Rectal smooth muscle tissue (tissue), 1 donor: Measurements from ENCODE around the gene SRPRB.

ENCODE experiments used
- H3K27ac ChIP-seq: one replicate; pipeline ENCODE4 v1.7.0; 2013; ENCODE audit warnings: low read depth, low read length, inconsistent platforms
- H3K27me3 ChIP-seq: one replicate; pipeline ENCODE4 v1.7.0; 2013; ENCODE audit warnings: low read length; ENCODE audit not compliant: control insufficient read depth, insufficient read depth
- H3K36me3 ChIP-seq: one replicate; pipeline ENCODE4 v1.7.0; 2013; ENCODE audit warnings: low read length; ENCODE audit not compliant: control insufficient read depth, insufficient read depth
- H3K4me1 ChIP-seq: one replicate; pipeline ENCODE4 v1.7.0; 2013; ENCODE audit warnings: low read length; ENCODE audit not compliant: control insufficient read depth, insufficient read depth
- H3K4me3 ChIP-seq: one replicate; pipeline ENCODE4 v1.7.0; 2013; ENCODE audit warnings: low read length
- H3K9ac ChIP-seq: one replicate; pipeline ENCODE4 v1.7.0; 2013; ENCODE audit warnings: low read length

Gene SRPRB

DNA sequence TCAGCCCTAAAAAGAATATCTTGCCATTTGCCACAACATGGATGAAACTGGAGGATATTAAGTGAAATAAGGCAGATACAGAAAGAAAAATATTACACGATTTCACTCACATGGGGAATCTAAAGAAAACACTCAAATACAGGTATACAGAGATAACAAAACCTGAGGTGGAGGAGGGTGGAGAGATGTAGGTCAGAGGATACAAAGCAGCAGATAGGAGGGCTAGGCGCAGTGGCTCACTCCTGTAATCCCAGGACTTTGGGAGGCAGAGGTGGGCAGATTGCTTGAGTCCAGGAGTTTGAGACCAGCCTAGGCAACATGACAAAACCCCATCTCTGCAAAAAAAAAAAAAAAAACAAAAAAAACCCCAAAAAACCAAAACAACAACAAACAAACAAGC lies 23.2 kb upstream of the SRPRB start:
- H3K27me3 ChIP-seq = no peaks in the 10 kb centered on the region
- no peaks in the 10 kb centered on the region for H3K36me3 ChIP-seq
- no peak overlapping the region for H3K27ac ChIP-seq
- H3K4me3 ChIP-seq = no peak overlapping the region
- no peak overlapping the region for H3K9ac ChIP-seq
- H3K4me1 ChIP-seq = no peaks in the 10 kb centered on the region

DNA sequence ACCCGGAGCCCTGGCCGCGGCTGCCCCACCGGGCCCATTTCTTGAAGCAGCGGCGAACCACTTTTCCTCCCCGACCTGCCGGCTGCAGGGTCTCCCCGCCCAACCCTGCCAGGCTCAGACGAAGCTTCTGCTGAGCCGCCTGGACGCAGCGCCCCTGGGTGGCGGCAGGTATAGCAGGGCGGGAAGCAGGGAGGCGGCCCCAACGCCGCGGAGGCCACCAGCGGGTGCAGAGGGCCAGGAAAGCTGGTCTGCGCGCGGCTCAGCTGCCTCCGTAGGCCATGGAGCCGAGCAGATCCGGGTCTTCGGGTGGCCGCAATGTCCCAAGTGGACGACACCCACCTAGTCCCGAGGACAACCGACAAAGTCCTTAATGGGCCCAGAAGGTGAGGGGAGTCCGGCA lies 21.9 kb upstream of the SRPRB start:
- Histone ChIP-seq H3K4me3 (no peak overlapping the region), H3K27me3 (no peaks in the 10 kb centered on the region), H3K4me1 (no peaks in the 10 kb centered on the region), H3K9ac (no peak overlapping the region), H3K36me3 (no peaks in the 10 kb centered on the region), H3K27ac (no peak overlapping the region)

DNA sequence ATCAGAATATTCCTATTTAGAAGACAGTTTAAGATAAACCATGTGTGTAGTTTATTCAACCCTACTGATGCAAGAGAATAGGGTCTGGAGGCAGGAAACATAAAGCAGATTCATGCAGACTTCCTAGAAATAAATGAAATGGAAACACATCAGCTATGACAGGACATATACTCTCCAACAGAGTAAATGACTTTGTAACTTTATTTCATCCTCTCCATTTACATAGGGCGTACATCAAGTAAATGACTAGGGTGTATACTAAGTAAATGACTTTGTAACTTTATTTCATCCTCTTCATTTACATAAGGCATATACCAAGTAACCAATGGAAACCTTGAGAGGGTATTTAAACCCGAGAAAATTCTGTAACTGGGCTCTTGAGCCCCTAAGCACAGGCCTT lies 17.6 kb upstream of the SRPRB start:
- Histone ChIP-seq H3K27me3 (no peaks in the 10 kb centered on the region), H3K4me3 (no peak overlapping the region), H3K9ac (no peak overlapping the region), H3K4me1 (no peaks in the 10 kb centered on the region), H3K27ac (no peak overlapping the region), H3K36me3 (no peaks in the 10 kb centered on the region)

DNA sequence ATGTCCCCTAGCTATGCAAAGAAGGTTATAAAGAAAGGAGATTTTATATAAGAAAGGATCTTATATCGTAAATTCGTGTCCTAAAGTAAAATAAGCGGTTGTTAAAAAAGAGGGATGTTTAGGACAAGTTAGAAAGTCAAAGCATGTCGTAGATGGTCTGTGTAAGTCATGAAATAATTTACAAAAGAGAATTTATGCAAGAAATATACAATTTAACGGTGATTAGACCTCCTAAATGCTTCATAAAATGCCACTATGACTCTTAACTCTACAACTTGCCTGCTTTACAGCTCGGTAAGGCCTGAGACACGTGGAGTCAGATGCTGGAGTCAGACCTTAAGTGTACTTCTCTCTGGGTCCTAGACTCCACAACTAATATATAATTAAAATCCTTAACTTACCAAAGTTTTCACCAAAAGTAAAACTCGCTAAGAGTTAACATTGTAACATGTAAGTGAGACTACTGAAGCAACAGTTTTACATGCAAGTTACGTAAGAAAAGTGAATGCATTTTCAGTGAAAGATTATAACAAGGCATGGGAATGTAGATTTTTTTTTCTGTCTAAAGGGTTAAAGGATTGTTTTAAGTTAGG lies 13.3 kb upstream of the SRPRB start:
- Histone ChIP-seq H3K4me1 (no peaks in the 10 kb centered on the region), H3K36me3 (no peaks in the 10 kb centered on the region), H3K27me3 (no peaks in the 10 kb centered on the region)

DNA sequence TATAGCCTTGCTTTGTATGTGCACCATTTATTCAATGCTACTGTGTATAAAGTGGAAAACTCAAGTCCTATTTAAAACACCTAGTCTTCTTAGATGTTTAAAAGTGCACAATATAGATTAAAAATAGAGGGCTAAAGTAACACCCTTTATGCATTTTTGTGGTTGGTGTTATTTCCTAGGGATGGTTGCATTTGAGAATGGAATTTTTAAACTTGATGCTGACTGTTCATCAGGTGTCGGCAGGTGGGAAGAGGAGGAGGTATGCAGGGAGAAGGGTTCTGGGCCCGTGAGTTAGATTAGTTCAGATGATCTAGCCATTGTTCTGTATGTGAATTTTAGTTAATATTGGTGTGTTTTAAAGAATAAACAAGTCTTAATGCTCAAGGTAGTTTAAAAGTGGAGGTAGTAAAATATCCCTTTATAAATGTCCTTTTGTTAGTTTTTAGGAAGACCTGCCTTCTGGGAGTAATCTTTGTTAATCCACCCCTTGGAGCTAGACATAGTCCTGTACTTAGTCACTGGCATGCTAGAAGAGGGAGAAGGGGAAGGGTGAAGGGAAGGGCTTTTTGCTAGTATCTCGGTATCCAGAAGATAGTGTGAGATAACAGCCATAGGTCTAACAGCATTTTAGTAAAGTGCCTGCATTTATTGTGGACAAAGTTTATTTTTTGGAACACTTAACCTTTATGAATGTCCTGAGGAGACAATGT lies 8.1 kb upstream of the SRPRB start:
- no peaks in the 10 kb centered on the region for H3K4me1 ChIP-seq
- H3K9ac ChIP-seq = no peak overlapping the region
- no peaks in the 10 kb centered on the region for H3K27me3 ChIP-seq
- H3K36me3 ChIP-seq = no peaks in the 10 kb centered on the region
- no peak overlapping the region for H3K4me3 ChIP-seq
- no peak overlapping the region for H3K27ac ChIP-seq

More for the DNA sequence above, 13.3 kb upstream of the SRPRB start:
- Histone ChIP-seq H3K4me3 (no peak overlapping the region), H3K27ac (no peak overlapping the region), H3K9ac (no peak overlapping the region)

DNA sequence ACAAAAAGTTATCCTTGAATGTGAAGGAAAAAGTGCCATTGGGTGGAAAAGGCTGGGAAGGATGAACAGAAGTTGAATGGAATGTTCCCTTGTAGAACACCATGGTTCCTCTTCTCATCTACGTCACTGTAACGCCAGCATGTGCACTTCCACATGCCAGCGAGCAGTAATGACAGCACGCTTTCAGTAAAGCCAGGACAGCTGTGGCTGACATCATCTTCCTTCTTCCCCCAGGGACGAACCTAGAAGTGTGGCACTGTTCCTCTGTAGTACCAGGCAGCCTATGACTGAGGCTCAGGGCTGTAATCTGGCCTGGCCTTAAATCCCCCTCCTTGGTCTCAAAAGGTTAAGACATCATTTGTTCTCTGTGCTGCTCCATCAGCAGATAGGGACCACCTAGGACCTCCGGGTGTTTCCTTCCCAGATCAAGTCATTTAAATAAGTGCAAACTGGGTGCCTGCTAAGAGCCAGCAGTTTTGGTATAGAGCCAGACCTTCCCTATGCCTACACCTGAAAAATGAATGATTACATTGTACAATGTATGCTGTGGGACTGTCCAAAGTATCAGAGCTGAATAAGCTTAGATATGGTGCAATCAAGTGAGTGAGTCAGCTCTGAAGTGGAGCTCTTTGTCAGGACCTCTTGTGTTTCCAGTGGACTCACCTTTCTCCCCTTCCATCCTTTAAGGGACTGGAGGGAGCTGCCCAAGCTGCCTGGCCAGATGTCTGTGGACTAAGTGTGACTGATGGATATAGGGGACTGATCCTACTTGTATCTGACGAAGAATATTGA lies 5.6 kb upstream of the SRPRB start:
- H3K4me1 ChIP-seq = no peaks in the 10 kb centered on the region
- no peaks in the 10 kb centered on the region for H3K36me3 ChIP-seq
- no peak overlapping the region for H3K27ac ChIP-seq
- H3K9ac ChIP-seq = no peak overlapping the region
- no peak overlapping the region for H3K4me3 ChIP-seq
- H3K27me3 ChIP-seq = no peaks in the 10 kb centered on the region

DNA sequence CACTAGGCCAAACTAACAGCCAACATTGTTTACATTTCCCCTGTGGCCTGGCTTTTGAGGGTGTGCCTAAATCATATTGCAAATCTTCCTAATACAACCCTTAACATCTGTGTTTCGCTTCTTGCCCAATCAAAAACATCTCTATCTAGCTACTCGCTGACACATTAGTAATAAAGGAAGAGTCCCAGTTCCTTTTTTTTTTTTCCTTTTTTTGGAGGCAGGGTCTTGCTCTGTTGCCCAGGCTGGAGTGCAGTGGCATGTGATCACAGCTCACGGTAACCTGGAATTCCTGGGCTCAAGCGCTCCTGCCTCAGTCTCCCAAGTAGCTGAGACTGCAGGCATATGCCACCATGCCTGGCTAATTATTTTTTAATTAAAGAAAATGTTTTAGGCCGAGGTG lies 2.1 kb upstream of the SRPRB start:
- no peaks in the 10 kb centered on the region for H3K36me3 ChIP-seq
- no peak overlapping the region for H3K27ac ChIP-seq
- H3K9ac ChIP-seq = no peak overlapping the region
- H3K4me3 ChIP-seq = no peak overlapping the region
- H3K4me1 ChIP-seq = no peaks in the 10 kb centered on the region
- no peaks in the 10 kb centered on the region for H3K27me3 ChIP-seq

DNA sequence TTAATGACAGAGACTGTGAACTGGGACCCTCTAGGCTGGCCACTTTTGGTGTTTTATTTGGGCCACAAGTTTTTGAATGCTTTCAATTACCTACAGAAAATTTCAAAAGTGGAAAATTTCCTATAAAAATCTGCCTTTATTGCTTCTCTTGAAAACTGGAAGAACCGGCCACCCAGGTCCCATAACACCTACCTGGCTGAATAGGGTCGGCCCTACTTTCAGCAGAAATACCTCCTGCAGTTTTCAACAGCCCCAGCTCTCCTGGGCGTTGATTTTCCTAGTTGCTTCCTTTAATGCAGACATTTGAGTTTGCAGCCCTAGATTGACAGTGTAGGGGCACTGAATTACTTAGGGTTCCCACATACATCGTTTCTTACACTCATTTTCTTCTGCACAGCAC lies 719 bp upstream of the SRPRB start:
- Histone ChIP-seq H3K27me3 (no peaks in the 10 kb centered on the region), H3K4me1 (no peaks in the 10 kb centered on the region), H3K36me3 (no peaks in the 10 kb centered on the region), H3K4me3 (peak overlapping the region; percentile 79), H3K27ac (no peak overlapping the region), H3K9ac (no peak overlapping the region)

DNA sequence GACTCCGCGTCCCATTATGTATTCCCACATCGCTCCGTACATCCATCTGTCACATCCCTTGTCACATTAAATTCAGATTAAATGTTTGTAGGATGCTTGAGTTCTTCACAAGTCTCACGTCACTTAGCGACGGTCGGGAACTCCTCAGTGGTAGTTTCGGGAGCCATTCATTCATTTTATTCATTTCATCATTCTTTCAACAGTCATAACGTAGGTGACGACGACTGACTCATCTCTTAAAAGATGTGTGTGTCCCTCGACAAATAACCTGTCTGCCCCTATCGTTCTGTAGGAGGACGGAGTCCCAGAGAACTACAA lies 272 bp upstream of the SRPRB start:
- H3K9ac ChIP-seq = no peak overlapping the region
- H3K4me1 ChIP-seq = no peaks in the 10 kb centered on the region
- no peaks in the 10 kb centered on the region for H3K27me3 ChIP-seq
- H3K4me3 ChIP-seq = peak overlapping the region; percentile 79
- H3K27ac ChIP-seq = no peak overlapping the region
- no peaks in the 10 kb centered on the region for H3K36me3 ChIP-seq

DNA sequence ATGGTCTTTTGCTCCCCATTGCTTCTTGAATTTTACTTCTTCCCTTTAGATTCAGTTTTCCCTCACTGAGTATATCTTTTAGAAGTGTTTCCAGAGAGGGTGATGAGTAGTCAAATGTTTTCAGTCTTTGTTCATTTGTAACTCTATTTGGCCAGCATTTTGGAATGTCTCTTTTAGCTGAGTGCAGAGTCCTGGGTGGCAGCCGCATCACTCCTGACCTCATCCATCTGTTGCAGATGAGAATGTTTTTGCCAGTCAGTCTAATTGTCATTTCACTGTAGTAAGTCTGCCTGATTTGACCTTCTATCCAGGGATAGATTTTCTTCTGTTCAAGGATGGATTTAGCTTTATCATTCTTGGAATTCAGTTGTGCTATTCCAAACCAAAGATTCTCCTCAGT lies 7.3 kb downstream of the SRPRB start:
- H3K27me3 ChIP-seq = no peaks in the 10 kb centered on the region
- H3K27ac ChIP-seq = no peak overlapping the region
- H3K4me1 ChIP-seq = no peaks in the 10 kb centered on the region
- no peak overlapping the region for H3K9ac ChIP-seq
- no peak overlapping the region for H3K4me3 ChIP-seq
- peaks cover 9% of the 10 kb centered on the region for H3K36me3 ChIP-seq

DNA sequence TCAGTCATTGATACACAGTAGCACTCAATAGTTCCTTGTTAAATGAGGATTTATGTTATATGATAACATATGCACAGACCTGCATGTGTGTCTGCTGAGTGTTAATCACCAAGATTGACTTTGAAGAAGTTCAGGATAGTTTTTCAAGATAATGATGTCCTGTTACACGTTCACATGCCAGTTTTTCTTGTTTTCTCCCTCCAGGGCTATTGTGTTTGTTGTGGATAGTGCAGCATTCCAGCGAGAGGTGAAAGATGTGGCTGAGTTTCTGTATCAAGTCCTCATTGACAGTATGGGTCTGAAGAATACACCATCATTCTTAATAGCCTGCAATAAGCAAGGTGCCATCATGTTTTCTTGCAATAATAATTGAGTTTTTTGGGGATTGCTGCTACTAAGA lies 9.8 kb downstream of the SRPRB start:
- H3K4me1 ChIP-seq = no peaks in the 10 kb centered on the region
- H3K9ac ChIP-seq = no peak overlapping the region
- H3K27ac ChIP-seq = no peak overlapping the region
- no peaks in the 10 kb centered on the region for H3K27me3 ChIP-seq
- no peak overlapping the region for H3K4me3 ChIP-seq
- peaks cover 20% of the 10 kb centered on the region for H3K36me3 ChIP-seq

DNA sequence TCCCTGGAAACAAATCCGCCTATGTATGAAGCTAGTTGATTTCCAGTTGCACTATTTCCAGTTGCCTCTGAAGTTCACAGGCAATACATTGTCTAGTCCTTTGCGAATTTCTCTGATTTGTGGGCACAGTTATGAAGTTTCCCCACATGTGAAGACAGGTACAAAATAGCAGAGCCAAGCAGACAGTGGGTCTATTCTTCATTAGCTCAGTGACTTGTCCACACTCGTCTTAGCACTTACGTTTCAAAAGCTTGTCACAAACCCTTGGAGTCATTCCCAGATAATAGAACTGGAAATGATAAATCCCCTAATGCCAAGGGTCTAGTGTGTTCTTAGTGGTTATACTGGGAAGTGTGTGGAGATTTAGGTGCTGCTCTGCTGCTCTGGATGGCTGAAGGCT lies 14.5 kb downstream of the SRPRB start:
- Histone ChIP-seq H3K36me3 (peaks cover 26% of the 10 kb centered on the region), H3K27me3 (no peaks in the 10 kb centered on the region)

More for the DNA sequence above, 14.5 kb downstream of the SRPRB start:
- Histone ChIP-seq H3K4me1 (no peaks in the 10 kb centered on the region), H3K9ac (no peak overlapping the region), H3K27ac (no peak overlapping the region), H3K4me3 (no peak overlapping the region)
